DMS53 treated with DMSO at 0.1 percent for 48 hours (cell line): ENCODE measurements around the gene TSPAN4.

Experiments
- DNase-seq: peaks from one replicate; lab custom pipeline; 2025; ENCODE audit not compliant: unreplicated experiment; lab: John Stamatoyannopoulos, UW

TSPAN4 gene, protein sequence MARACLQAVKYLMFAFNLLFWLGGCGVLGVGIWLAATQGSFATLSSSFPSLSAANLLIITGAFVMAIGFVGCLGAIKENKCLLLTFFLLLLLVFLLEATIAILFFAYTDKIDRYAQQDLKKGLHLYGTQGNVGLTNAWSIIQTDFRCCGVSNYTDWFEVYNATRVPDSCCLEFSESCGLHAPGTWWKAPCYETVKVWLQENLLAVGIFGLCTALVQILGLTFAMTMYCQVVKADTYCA

DNA sequence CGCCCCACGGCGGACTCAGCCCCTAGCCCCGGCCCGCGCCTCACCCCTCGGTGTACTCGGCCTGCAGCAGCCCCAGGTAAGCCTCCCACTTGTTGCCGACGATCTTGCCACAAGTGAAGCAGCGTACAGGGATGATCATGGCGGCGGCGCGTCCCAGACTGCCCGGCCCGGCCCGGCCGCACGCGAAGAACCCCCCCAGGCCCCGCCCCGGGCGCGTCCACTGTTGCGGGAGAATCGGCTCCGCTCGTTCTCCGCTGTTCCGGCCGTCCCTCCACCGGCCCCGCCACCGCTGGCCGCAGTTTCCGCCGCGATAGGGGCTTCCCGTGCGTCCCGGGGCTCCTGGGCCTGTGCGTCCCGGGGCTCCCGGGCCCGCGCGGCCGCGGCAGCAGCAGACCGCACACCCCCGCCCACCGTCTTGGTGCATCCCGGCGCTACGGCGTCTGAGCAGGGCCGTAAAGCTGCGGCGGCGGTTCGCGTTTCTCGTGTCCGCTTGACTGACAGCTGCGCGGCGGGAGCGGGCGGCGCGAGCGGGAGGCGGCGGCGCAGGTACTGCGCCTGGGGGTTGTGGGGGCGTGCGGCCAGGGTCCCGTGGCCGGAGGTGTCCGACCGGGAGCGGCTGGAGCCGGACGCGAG lies at the start of gene TSPAN4, which contains the start of gene POLR2L:
Gene TSPAN4 (plus strand): TSS at position 483 of the 633 bp plus-strand sequence. CDS start 7,453 bp downstream, outside the sequence.
Gene POLR2L (minus strand): TSS at position 160 of the 633 bp plus-strand sequence. CDS start 21 bp downstream, at position 139.
- DNase-seq: peak; percentile 75

- no peak for DNase-seq
These were observed 49.8 kb upstream of the TSPAN4 start for GRCh38 chr11:792873-793272.

DNA sequence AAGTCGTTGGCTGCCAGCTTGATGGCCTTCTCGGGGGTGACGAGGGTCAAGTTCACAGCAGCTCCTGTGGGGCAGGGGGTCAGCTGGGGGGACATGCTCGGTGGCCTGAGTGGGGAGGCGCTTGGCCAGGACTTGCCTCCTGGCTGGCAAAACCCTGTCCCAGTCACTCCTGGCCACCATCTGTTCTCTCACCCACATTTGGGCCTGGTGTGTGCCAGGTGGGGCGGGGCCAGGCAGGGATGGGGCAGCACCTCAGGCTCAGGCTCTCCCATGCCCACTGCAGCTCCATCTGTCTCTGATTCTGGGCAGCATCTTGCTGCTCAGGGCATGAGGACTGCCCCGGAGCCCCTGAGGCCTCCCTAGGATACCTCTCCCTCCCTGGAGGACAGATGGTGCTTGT lies 49.1 kb upstream of the TSPAN4 start:
- no peak for DNase-seq

GRCh38 chr11:794013-794765 lies 48.5 kb upstream of the TSPAN4 start:
- DNase-seq: no peak

- no peak for DNase-seq
These were observed 47.7 kb upstream of the TSPAN4 start for GRCh38 chr11:794766-795633.

- peak; percentile 44 for DNase-seq
These were observed 46.8 kb upstream of the TSPAN4 start for GRCh38 chr11:795634-796564.

GRCh38 chr11:796565-797295 lies 45.9 kb upstream of the TSPAN4 start:
- DNase-seq: no peak

DNA sequence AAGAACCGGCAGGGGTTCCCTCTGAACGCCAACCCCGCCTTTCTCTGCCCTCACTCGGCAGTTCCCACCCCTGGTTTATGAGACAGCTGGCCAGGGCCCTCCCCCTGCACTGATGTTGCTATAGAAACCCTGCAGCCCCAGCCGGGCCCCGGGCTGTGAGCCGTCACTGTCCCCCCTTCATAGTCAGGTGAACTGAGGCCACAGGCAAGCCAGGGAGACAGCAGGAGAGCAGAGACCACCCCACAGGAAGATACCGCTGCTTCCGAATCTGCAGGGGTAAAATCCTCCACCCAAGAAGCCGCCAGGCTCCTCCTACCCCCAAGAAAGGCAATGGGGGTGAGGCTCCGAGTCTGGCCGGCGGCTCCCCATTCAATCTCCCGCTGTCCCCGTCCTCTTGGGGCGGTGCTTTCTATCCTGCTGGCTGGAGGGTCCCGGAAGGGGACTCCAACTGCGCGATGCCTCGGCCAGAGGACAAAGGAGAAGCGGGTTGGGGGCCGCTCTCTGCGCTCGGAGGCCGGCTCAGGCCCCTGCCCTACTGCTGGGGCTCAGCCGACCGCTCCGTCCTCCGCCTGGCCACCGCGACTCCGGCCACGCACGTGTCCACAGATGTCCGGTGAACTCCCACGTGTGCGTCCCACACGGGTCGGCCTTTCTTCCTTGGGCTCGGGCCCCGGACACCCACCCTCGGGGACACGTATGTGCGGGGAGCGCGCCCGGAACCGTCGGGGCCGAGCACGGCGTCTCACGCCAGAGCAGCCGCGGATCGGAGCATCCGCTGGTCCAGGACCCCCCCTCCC lies 45.2 kb upstream of the TSPAN4 start:
- DNase-seq: peak; percentile 47

DNA sequence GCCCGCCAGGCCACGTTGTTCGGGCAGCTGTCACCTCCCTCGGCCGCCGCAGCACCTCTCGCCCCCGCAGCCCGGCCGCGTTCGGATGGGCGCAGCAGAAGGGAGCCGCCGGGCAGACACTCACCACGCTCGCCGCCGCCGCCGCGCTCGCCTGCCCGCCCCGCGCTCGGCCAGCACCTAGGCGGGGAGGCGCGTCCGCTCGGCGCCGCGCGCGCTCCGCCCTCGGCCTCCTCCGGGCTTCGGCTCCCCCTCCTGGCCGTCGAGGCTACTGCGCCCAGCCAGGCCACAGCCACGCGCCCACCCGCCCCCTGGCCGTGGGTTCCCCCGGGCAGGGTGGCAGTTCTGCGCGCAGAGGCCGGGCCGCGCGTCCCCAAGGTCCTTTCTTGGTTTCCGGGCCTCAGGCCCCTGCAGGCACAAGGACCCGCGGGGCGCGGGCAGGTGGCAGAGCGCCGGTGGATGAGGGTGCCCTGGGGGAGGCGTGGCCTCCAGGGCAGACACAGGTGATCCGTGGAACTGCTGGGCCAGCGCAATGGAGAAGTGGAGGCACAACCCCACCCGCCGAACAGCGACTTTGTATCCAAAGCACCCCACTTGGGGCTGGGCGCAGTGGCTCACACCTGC lies 44.4 kb upstream of the TSPAN4 start, which contains the start of gene SLC25A22:
Gene SLC25A22 (minus strand): TSS at position 189 of the 621 bp plus-strand sequence. CDS start 3,275 bp downstream, outside the sequence.
- peak; percentile 70 for DNase-seq

GRCh38 chr11:799641-800316 lies 42.9 kb upstream of the TSPAN4 start:
- no peak for DNase-seq

DNA sequence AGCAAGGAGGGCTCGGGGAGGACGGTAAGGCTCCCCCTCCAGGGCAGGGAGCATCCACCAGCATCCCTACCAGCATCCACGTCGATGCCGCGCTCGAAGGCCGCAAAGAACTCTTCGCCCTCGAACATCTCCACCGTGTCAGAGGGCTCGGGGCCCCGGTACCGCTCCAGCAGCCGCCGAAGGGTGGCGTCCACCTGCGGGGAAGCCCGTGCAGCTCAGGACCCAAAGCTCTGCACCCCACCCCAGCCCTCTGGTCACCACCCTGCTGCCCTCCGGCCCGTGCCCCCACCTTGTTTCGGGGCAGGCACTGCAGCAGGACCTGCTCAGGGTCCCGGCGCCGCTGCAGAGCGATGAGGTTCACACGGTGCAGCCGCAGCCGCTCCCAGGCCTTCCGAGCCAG lies 42.2 kb upstream of the TSPAN4 start:
- no peak for DNase-seq

GRCh38 chr11:801097-801780 lies 41.4 kb upstream of the TSPAN4 start:
- no peak for DNase-seq

DNA sequence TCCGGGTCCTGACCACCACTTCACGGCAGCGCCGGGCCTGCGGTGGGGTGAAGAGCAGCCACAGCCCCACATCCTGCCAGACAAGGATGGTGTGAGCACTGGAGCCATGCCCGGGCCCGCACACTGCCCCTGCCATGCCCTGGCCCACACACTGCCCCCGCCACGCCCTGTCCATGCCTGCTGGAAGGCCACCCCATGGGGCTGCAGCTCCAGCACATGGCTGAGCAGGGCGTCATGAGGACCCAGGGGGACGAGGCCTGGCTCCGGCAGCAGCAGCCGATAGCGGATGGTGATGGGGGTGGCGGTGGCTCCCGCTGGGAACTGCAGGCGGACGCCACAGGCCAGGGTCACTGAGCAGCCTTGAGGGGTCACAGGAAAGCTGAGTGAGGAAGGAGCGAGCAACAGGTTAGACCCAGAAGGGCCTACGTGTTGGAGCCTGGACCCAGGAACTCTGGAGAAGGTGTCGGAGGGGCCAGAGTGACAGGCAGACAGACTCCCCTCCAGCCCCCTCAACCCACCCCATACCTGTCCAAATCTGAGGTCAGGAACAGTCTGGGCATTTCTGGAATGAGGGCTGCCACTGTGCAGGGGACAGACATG lies 40.5 kb upstream of the TSPAN4 start:
- DNase-seq: no peak

GRCh38 chr11:802693-803466 lies 39.8 kb upstream of the TSPAN4 start:
- DNase-seq: no peak

DNA sequence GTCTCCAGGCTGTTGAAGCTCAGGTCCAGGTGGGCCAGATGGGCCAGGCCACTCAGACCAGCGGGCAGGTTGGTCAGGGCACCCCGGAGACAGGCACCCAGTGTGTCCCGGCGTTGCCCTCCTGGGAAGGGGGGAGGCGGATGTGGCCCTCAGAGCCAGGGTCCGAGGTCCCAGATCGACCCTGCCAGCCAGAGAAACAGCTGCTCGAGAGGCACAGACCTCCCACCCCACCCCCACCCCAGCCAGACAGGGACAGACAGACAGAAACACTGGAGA lies 39.2 kb upstream of the TSPAN4 start:
- DNase-seq: no peak
